Stimulated activated CD4-positive, alpha-beta T cell treated with anti-CD3 and anti-CD28 coated beads, Interleukin-15, amount 100 ng/mL, for 48 hours (primary cell): Measurements from ENCODE around the gene IFT122.
"Not testable (repeated sequence)": the region's sequence is repeated elsewhere in the genome, so short reads cannot be mapped to it uniquely, and the experiment has no call there.

Experiments used
- DNase-seq, 2 donors: peaks; one replicate each; pipeline ENCODE4 v3.0.0-alpha.2; 2020; ENCODE audit warnings: low read depth in 2 of 2

The IFT122 gene

GRCh38 chr3:129540776-129541516 lies 100.9 kb downstream of the IFT122 start:
- DNase-seq, result no peak

- no peak for DNase-seq
Measured at GRCh38 chr3:129542747-129543146, 102.7 kb downstream of the IFT122 start.

GRCh38 chr3:129543156-129543790 lies 103.2 kb downstream of the IFT122 start, which contains the start of gene H1-8:
H1-8 (plus strand) TSS chr3:129543175; CDS start chr3:129543219, 44 bp downstream.
- DNase-seq, result no peak

DNA sequence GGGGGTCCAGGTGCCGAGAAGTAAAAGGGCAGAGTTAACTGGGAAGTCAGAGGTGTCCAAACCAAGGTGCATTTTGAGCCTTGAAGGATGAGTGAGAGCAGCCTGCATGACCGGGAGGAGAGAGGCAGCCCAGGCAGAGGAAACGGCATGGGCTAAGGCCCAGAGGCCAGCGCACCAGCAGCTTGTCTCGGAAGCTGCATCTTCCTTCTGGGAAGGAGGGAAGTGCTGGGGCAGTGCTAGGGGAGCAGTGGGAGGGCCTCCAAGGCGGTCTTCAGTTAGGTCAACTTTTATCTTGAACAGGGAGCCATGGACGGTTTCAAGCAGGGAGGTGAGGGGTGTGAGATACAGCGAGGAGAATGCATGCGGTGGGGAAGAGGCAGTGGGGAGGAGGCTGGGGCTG lies 104.0 kb downstream of the IFT122 start:
- no peak for DNase-seq

- not testable (repeated sequence) for DNase-seq
Measured at GRCh38 chr3:129545951-129546350, 105.9 kb downstream of the IFT122 start.

DNA sequence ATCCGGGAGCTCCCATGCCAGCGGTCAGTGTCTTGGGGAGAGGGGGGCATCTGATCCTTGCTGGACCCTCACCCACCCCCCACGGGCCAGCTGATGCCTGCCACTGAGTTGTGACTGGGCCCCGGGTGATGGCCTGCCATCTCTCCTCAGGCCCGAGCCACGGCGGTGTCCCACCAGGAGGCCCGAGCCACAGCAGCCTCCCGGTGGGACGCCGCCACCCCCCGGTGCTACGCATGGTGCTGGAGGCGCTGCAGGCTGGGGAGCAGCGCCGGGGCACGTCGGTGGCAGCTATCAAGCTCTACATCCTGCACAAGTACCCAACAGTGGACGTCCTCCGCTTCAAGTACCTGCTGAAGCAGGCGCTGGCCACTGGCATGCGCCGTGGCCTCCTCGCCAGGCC lies 107.2 kb downstream of the IFT122 start:
- DNase-seq, result no peak

DNA sequence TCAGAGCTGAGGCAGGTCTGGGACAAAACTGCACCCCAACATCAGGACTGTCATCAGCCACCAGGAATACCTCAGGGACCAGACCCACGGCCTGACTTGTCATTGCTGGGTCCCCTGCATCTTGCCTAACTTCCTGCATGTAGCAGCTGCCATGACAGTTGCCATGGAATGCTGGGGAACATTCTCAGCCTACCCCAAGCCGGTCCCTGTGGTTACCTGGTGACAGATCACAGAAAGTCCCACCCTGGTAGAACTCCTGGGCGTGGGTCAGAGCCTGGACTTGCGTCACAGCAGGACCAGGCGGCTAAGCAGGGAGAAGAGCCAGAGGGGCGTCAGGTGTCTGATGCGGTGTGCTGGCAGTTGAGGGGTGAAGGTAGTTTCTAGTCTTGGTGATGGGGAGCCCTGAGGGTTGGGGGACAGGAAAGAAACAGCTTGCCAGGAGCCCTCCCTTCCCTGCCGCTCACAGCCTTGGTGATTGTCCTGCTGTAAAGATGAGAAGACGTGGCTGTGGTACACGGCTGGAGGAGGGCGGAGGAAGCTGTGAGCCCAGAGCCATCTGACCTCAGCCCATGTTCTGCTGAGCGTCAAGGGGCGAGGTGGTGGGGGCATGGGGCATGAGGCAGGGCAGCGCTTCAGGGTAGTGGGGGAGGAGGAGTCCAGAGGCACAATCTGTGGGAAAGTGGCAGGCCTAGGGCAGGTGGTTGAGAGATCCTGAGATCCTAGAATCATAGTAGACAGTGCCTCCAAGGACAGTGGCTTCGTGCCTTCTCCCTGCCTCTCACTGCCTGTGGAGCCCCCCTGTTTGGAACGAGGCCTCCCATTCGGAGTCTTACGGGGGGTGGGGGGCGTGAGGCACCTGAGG lies 108.3 kb downstream of the IFT122 start:
- no peak for DNase-seq

DNA sequence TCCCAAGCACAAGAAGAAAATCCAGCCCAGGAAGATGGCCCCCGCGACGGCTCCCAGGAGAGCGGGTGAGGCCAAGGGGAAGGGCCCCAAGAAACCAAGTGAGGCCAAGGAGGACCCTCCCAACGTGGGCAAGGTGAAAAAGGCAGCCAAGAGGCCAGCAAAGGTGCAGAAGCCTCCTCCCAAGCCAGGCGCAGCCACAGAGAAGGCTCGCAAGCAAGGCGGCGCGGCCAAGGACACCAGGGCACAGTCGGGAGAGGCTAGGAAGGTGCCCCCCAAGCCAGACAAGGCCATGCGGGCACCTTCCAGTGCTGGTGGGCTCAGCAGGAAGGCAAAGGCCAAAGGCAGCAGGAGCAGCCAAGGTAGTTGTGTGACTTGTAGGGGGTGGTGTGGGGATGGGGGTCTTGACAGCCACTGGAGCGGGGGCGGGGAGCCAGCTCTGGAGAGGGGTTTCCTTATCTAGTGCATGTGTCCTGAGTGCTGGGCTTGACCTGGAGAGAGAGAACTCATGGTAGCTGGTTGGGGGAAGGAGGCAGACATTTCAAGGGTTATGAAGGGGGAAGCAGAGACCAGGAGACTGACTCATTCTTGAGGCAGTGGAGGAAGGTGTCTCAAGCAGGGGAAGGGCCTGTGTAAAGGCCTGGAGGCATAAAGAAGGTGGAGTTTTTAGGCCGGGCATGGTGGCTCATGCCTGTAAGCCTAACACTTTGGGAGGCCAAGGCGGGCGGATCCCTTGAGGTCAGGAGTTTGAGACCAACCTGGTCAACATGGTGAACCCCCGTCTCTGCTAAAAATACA lies 109.2 kb downstream of the IFT122 start:
- DNase-seq, result no peak

DNA sequence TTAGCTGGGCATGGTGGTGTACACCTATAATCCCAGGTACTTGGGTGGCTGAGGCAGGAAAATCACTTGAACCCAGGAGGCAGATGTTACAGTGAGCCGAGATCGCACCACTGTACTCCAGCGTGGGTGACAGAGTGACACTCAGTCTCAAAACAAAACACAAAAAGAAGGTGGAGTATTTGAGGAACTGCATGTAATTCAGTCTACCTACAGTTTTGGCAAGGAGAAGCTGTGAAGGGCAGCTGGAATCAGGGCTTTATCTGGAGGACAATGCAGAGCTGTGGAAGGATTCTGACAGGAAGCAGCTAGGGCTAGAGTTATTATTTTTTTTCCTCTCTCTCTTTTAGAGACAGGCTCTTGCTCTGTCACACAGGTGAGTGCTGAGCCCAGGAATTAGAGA lies 109.8 kb downstream of the IFT122 start:
- no peak for DNase-seq

DNA sequence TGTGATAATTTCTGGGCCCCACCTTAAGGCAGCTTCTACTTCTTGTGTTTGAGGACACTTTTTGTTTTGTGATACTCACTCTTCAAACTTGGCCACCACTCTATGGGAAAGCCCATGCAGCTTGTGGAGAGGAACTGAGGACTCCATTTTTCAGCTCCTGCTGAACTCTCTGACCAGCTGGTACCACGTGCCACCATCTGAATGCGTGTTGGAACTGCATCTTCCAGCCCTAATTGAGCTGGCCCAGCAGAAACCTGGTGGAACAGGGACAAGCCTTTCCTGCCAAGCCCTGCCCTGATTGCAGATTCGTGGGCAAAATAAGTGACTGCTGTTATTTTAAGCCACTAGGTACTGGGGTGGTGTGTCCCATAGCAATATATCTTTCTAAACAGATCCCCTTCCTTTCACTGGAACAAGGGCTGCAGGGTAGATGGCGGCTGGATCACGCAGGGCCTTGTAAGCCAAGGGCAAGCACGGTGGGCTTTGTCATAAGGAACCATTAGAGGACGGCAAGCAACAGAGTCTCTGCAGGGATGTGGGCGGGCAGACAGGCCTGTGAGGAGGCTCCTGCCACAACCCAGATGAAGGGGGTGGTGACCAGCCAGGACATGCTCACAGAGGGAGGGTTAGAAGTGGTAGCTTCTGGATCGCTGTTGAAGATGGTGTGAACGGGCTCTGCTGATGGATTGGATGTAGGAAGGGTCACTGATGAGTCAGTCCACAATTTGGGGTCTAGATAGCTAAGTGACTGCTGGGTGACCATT lies 112.4 kb downstream of the IFT122 start:
- no peak for DNase-seq

DNA sequence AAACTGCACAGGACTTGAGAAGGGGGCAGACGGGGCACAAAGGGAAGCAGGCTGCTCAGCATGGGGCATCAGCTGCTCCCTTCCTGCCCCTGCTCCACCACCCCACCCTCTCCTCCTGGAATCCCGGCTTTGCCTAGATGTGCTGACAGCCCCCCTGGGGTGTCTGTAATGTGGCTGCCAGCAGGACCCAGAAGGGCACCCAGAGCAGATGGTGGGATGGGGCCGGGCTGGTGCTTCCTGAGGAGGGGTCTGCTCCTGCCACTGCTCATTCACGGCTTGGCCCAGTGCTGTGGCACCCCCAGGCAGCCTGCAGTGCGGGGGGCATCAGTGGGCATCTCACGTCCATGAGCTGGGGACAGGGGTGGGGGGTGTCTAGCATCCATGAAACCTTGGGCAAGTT lies 113.1 kb downstream of the IFT122 start:
- DNase-seq, result no peak

DNA sequence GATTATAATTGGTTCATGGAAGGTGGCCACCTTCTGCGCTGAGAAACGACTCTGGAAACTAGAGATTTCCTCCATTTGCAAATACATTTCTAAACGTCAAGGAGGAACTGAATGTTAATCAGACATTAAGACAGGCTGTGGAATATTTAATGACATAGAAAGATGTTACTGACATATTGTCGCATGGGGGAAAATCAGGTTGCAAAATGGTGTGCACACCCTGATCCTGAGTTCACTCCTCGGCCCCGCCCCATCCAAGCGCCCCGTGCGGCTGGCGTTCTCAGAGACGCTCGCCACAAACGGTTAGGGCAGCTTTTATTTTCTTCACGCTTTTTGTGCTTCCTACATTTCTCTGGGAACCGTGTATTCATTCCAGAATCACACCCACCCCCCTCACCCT lies 113.7 kb downstream of the IFT122 start:
- no peak for DNase-seq

DNA sequence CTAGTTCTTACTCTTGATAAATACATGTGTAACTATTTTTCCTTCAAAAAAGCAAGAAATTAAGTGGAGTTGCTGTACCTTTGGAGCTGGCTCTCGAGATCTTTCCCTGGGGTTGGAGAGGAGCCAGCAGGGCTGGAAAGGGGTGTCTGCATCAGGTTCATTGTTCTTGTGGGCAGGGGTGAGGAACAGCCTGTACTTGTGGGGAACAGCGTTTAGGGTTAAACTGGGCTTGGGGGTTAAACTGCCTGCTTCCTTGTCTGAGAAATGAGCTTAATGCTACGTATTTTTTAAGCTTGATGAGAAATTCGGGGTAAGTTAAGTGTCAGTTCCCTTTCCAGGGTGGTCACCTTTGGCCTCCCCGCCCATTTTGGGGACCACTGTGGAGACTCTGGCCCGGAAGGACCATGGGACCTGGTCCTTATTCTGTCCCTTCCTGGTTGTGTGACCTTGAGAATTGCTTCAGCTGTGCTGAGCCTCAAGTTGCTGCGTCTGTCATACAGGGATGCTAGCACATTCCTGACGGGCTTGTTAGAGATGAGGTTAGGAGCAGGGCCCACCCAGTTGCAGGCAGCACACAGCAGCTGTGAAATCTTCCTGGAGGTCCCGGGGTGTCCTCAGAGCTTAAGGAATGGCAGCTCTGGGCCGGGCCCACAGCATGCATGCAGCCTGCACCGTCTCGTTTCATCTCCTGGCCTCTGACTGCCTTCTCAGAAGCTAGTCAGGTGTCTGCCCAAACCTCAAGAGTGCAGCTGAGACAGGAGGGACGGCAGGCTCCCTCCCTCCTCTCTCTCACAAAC lies 114.5 kb downstream of the IFT122 start:
- DNase-seq, result no peak

- no peak for DNase-seq
Measured at GRCh38 chr3:129555153-129555550, 115.1 kb downstream of the IFT122 start.

GRCh38 chr3:129555616-129556357 lies 115.8 kb downstream of the IFT122 start:
- DNase-seq, result no peak

DNA sequence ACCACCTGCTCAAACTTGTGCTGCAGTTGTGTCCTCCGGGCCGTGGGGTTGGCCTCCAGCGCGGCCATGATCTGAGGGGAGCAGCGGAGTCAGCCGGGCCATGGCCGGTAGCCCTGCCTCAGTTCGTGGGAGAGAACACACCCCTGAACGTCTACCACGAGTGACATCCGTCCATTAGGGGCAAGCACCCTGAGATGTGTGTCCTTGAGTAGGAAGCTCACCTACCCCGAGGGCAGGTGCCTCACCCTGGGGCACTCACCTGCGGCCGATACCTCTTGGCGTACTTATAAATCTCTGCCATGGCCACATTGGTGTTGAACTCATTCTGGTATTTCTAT lies 116.3 kb downstream of the IFT122 start:
- no peak for DNase-seq

DNA sequence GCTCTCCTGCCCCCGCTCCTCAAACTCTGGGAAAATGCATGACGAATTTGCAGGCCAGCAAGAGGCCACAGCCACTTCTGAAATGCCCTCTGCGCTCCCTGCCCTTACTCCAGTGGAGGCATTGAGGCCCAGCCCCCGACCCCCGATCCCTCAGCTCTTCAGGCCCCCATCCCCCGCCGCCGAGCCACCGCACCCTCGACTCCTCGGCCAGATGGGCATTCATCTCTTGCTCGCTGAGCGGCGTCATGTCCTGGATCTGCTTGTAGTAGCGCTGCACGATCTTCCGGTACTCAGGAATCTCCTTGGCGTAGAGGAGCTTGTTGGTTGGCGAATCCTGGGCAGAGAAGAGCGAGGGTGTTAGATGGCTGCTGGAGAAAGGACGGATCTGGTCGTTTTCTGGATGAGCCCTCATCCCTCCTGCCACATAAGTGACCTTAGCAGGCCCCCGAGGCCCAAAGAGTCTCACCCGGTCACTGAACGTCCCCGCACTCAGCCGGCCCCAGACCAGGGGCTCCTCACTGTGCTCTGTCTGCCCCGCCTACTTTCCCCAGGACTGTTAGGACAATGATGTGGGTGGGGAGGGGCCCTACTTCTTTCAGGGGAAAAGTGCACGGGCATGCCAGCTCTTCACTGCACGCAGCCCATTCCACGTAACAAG lies 117.0 kb downstream of the IFT122 start:
- no peak for DNase-seq

GRCh38 chr3:129557548-129557894 lies 117.5 kb downstream of the IFT122 start:
- DNase-seq, result no peak
